ENCODE data around the gene CNOT6.

Gene CNOT6

DNA sequence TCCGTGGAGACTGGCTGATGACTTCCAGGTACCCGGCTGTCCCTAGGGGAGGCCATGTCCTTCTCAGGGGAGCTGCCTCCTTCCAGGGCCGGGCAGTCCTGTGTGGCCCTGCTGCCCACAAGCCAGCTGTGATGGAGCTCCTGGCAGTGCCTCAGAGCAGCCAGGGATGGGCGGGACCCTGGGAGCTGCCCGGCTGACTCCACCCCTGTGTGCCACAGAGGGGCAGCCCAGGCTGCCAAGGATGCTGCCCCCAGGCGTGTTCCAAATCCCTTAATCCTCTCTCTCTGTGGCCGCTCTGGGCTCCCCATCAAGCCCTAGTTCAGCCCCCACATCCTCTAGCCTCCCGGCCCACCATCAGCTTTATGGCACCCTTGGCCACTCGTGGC, 104.1 kb downstream of the CNOT6 start:
- no peak for DNase-seq
- H3K9me3 ChIP-seq, result no peaks in the 10 kb centered on the region
- intact Hi-C loops (cut with DNase I; ENCODE audit: low total_unique reads), result no loop called here
- H3K36me3 ChIP-seq, result no peaks in the 10 kb centered on the region
- H3K4me3 ChIP-seq, result no peak overlapping the region
- no peaks in the 10 kb centered on the region for H3K4me1 ChIP-seq
- H3K27ac ChIP-seq, result no peak overlapping the region
- H3K27me3 ChIP-seq, result peaks cover 0 to 18% of the 10 kb centered on the region in 2 donors
- no peak for TF ChIP-seq CTCF (IDR thresholded peaks at IDR 0.05)

DNA sequence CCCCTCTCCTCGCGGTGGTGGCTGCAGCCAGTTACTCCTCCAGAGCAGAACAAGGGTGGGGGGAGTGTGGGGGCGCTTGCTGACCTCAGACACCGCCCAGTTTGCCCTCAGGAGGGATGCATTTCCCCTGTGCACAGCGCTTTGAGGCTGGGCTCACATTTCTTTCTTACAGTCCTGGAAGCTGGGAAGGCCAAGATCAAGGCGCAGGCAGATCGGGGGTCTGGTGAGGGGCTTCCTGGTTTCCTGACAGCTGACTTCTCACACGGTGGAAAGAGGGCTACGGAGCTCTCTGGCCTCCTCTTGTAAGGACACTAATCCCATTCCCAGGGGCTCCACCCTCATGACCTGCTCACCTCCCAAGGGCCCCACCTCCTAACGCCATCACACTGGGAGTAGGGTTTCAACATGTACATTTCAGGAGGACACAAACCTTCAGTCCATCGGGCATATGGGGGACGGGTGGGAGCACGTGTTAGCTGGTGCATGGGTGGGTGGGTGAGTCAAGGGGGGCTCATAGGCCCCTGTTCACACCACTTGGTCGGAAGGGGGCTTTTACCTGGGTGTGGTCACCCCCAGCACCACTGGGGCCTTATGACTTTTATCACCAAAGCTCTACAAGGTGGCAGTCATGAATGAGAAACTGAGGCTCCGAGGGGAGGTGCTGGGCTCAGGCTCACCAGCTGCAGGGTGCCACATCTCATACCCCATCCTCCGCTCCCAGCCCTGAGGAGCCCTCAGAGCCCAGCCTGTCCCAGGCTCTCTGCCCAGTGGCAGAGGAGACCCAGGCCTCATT, 104.8 kb downstream of the CNOT6 start:
- DNase-seq, result peak in 1 of 2 donors; percentile 48
- H3K4me1 ChIP-seq, result no peaks in the 10 kb centered on the region
- H3K9me3 ChIP-seq, result no peaks in the 10 kb centered on the region
- no peak for TF ChIP-seq CTCF (IDR thresholded peaks at IDR 0.05)
- H3K36me3 ChIP-seq, result no peaks in the 10 kb centered on the region
- no peak overlapping the region for H3K4me3 ChIP-seq
- peaks cover 0 to 15% of the 10 kb centered on the region in 2 donors for H3K27me3 ChIP-seq
- intact Hi-C loops (cut with DNase I; ENCODE audit: low total_unique reads), result no loop called here
- H3K27ac ChIP-seq, result no peak overlapping the region

GRCh38 chr5:180599590-180599914, 105.4 kb downstream of the CNOT6 start:
- Histone ChIP-seq H3K9me3 (no peaks in the 10 kb centered on the region), H3K27ac (no peak overlapping the region), H3K27me3 (peaks cover 0 to 10% of the 10 kb centered on the region in 2 donors), H3K36me3 (no peaks in the 10 kb centered on the region), H3K4me3 (no peak overlapping the region), H3K4me1 (no peaks in the 10 kb centered on the region)
- peak in 1 of 2 donors; percentile 16 for DNase-seq
- intact Hi-C loops (cut with DNase I; ENCODE audit: low total_unique reads), result no loop called here
- no peak for TF ChIP-seq CTCF (IDR thresholded peaks at IDR 0.05)

DNA sequence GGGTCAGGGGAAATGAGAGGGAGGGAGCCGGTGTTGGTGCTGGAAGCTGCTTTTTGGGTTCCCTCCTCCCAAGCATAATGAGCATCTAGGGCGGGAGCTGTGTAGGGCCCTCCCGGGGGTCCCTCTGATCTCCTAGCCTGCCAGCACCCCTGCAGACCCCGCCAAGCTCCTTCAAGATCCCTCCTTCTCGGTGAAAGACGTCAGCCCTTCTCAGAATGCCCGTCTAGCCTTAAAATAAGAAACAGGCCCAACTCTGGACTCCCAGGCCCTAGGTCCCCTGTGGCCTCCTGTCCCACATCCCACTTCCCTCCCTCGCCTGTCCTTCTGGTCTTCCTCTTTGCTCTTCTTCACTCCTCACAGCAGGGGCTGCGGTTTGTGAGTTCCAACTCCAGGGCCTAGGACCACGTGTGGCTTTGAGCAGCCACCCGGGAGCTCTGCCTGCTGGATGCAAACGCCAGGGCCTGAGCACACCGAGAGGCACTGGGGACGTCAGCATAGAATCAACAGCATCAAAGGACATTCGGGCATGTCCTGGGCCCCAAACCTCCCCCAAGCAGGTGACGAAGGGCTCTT, 105.9 kb downstream of the CNOT6 start:
- DNase-seq, result peak in 1 of 2 donors; percentile 37
- no peaks in the 10 kb centered on the region for H3K4me1 ChIP-seq
- intact Hi-C loops (cut with DNase I; ENCODE audit: low total_unique reads), result no loop called here
- no peak overlapping the region for H3K4me3 ChIP-seq
- no peaks in the 10 kb centered on the region for H3K36me3 ChIP-seq
- H3K9me3 ChIP-seq, result no peaks in the 10 kb centered on the region
- no peak overlapping the region for H3K27ac ChIP-seq
- peaks cover 0 to 10% of the 10 kb centered on the region in 2 donors for H3K27me3 ChIP-seq
- no peak for TF ChIP-seq CTCF (IDR thresholded peaks at IDR 0.05)

DNA sequence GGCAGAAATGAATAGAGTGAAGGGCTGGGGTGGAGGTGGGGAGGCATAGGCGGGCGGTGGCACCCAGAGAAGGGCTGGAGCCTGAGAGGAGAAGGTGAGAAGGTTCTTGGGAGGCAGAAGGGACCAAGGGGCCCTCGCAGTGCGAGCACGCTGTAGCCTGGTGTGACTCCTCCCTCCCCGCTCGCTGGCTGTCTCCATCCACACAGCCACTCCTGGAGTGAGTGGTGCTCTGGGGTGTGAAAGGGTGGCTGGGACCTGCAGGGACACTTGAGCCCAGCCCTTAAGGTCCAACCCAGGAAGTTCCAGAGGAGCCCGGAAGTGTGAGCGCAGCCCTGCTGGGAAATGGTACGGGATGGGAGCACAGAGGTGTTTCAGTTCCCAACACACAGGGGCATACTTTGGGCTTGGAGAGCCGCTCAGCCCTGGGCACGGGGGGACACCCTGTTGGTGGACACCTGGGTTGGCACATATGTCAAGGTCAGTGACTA, 106.4 kb downstream of the CNOT6 start:
- TF ChIP-seq CTCF (IDR thresholded peaks at IDR 0.05), result no peak
- peak; percentile 5 to 29 for DNase-seq
- no peaks in the 10 kb centered on the region for H3K36me3 ChIP-seq
- H3K27ac ChIP-seq, result no peak overlapping the region
- no peak overlapping the region for H3K4me3 ChIP-seq
- intact Hi-C loops (cut with DNase I; ENCODE audit: low total_unique reads), result no loop called here
- peaks cover 0 to 10% of the 10 kb centered on the region in 2 donors for H3K27me3 ChIP-seq
- no peaks in the 10 kb centered on the region for H3K4me1 ChIP-seq
- H3K9me3 ChIP-seq, result no peaks in the 10 kb centered on the region

All from tibial artery (tissue), 4 donors.